Measurements from ENCODE around the gene MAPK6.
"Not testable (repeated sequence)": the region's sequence is repeated elsewhere in the genome, so short reads cannot be mapped to it uniquely, and the experiment has no call there.

The MAPK6 gene

GRCh38 chr15:52083603-52084002, 64.6 kb downstream of the MAPK6 start:
- DNase-seq, result no peak

GRCh38 chr15:52085299-52085698, 66.3 kb downstream of the MAPK6 start:
- no peak for DNase-seq

DNA sequence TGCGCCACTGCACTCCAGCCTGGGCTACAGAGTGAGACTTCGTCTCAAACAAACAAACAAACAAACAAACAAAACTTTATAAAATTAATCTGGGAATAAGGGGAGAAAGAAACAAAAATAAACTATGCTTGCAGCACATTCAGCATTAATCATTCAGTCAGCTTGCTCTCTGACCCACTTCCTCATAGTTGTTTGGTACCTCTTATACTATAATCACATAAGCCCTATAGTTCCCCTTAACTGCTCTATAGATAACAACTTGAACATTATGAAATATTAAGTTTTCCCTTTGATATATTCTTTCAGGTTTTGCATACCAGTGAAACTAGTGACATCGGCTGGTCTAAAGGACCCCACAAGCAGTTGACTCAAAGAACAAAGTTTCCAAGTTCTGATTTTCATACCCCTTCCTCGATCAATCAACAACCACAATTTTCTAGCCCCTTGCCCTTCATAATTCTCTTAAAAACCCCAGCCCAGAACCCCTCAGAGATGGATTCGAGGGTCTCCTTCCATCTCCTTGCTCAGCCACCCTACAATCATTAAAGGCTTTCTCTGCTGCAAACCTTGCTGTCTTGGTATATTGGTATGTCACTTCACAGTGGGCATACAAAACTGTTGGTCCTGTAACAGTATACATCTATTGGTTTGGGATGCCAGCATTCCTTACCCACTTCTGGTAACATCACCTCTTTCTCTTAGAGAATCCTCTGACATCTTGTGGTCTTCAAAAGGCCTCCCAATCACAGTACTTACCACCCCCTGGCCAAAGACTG, 67.2 kb downstream of the MAPK6 start:
- no peak for DNase-seq

DNA sequence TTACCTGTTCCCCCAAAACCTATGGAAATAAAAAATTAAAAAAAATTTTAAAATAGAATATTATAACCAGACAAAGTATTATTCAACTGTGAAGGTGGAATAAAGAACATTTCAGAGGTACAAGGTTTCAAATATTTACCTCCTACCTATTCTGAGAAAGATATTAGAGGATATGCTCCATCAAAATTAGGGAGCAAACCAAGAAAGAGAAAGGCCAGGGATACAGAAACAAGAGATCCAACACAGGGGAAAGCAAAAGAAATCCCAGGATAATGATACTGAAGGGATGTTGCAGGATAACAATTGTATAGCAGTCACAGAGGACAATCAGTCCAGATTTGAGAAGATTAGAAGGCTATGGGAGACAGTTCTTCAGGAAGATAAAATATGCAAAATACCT, 71.2 kb downstream of the MAPK6 start:
- no peak for DNase-seq

- DNase-seq, result no peak
Observed at GRCh38 chr15:52093167-52093538, 74.1 kb downstream of the MAPK6 start.

DNA sequence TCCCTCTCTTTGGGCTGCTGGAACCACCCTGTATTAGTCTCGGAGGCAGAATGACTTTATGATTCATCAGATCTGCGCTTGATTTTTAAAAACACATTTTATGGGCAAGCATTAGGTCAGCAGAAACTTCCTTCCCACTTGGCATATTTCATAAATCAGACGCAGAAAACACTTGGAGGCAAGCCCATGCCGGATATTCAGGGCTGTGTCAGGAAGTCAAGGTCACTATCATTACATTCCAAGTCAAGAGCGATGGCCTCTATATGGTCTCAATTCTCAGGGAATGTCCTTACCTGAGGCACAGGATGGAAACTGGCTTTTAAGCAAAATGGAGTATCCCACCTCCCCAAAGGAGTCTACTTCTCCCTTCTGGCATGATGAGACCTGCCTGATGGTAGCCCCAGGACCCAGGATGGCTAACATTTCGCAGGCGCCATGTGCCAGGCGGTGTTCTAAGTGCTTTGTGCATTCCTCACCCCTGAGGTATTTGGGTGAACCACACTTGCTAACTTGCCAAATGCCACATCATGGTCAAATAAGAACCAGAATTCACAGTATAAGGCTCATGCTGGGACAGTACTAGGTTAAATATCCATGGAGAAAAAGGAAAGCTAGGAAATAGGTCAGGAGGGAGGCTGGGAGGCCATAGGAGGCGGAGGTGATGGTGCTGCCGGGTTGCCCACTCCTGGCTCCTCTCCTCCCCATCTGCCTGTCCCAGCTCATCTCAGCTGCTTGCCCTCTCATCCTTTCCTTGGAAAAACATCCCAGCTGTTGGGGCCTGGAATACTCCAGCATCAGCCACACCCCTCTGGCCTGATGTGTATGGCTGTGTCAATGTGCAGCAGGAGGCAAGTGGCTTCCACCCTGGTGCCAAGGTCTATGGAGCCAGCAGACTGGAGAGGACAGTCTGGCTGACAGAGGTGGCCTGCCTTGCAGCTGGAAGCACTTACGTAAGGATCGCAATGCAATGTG, 74.8 kb downstream of the MAPK6 start:
- DNase-seq, result no peak

DNA sequence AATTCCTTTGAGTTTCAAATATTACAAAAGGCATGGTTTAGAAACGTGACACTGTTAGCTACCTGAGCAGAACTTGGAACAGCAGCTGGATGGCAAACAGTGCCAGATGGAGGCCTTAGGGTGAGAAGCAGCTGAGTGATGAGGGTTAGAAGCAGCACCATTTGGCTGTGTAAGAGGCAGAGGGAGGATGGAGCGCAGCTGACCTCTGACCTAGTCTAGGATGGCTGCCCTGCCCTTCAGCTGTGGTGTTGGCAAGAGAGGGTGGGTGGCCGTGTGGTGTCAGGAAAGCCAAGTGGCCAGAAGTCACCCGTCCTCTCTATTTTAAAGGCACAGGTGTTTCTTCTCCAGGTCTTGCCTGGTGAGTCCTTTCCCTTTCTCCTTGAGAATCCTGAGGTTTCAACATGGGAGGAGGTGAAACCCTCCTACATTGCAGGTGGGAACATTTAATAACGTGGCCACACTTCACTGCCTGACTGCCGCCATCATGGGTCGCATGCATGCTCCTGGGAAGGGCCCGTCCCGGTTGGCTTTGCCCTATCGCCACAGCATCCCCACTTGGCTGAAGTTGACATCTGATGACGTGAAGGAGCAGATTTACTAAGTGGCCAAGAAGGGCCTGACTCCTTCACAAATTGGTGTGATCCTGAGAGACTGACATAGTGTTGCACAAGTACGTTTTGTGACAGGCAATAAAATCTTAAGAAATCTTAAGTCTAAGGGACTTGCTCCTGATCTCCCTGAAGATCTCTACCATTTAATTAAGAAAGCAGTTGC, 76.0 kb downstream of the MAPK6 start:
- no peak for DNase-seq

GRCh38 chr15:52095597-52096262, 76.7 kb downstream of the MAPK6 start:
- no peak for DNase-seq

DNA sequence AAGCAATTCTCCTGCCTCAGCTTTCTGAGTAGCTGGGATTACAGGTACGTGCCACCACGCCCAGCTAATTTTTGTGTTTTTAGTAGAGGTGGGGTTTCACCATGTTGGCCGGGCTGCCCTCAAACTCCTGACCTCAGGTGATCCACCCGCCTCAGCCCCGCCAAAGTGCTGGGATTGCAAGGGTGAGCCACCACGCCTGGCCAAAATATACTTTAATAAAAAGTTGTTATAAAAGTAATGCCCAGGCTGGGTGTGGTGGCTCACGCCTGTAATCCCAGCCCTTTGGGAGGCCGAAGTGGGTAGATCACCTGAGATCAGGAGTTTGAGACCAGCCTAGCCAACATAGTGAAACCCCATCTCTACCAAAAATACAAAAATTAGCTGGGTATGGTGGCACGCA, 77.5 kb downstream of the MAPK6 start:
- not testable (repeated sequence) for DNase-seq

DNA sequence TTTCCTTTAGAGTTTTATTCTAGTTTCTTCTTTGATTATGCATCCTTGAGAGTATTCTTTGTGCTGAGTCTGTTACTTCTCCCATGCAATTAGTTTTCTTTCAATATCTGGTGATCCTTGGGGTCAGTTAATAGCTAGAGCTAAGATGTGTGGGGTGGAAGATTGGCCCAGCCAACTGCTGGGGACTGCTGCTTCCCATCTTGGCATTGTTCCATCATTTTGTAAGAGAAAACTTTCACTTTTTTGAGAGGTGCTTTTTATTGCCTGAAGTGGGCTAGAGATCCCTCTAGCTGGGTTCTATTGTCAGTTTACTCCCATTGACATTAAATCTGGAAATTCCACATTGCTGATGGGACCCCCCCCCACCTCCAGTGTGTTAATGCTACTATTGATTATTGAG, 78.2 kb downstream of the MAPK6 start:
- no peak for DNase-seq

DNA sequence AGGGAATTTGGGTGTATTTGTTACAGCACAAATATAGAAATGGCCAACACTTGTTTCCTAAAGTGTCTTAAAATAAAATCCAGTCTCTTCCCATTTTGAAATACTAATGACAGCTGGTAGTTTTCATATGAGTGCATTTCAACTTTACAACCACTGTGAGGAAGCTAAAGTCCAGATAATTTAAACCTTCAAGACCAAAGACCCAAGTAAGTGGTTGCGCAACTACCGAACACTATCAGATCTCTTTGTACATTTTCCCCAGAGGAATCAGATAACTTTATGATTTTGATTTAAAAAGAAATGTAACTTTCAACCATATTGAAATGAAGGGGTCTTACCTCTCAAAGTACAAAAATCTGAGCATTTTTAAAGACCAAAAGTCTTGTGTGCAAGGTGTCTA, 79.3 kb downstream of the MAPK6 start:
- DNase-seq, result no peak

- DNase-seq, result no peak
Observed at GRCh38 chr15:52099651-52100272, 80.7 kb downstream of the MAPK6 start.

DNA sequence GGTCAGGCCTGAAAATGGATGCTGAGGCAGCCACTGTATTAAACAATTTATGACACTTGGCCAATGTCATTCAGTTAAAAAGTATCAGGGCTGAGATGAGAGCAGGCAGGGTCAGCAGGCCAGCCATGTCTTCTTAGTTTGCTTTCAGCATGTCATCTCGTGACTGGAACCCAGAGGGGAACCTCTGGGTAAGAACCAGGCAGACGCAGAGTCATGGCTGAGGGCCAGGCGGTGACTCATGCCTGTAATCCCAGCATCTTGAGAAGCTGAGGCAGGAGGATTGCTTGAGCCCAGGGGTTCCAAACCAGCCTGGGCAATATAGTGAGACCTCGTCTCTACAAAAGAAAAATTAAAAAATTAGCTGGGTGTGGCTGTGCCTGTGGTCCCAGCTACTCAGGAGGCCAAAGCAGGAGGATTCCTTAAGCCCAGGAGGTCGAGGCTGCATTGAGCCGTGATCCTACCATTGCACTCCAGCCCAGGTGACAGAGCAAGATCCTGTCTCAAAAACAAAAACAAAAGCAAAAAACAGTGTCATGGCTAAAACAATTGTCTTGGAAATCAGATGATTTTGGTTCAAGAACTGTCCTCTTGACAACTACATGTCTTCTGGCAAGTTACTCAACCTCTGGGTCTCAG, 81.9 kb downstream of the MAPK6 start:
- DNase-seq, result no peak

DNA sequence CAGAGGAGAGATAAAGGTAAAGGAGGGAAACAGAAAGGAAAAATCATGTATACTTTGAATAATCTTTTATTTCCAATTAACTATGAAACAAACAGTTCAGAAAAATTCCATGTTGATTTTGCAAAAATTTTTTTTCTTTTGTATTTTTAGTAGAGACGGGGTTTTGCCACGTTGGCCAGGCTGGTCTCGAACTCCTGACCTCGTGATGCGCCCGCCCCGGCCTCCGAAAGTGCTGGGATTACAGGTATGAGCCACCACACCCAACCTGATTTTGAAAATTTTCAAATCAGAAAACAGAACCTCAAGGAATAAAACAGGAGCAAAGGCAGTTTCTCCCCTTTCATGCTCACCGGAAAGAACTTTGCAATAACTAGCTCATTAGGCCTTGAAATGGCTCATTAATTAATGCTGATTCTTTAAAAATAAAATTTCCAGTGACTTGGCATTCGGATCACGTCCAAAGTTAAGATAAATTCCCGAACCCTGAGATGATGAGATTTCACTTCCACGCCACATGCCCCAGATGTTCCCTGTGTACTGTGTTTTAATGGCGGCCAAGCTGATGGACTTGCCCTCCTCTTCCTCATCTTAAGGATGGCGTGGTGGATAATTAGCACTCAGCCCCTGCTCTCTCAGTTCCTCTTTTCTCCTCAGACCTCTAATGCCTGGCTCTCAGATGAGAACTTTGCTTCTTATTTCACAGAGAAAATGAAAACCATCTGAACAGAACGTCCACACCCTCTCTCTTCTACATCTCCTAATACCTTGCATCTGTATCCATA, 82.7 kb downstream of the MAPK6 start:
- DNase-seq, result no peak

- no peak for DNase-seq
Observed at GRCh38 chr15:52102463-52102862, 83.4 kb downstream of the MAPK6 start.

GRCh38 chr15:52103217-52104207, 84.5 kb downstream of the MAPK6 start:
- no peak for DNase-seq

GRCh38 chr15:52104532-52105004, 85.5 kb downstream of the MAPK6 start:
- DNase-seq, result no peak

- DNase-seq, result no peak
Observed at GRCh38 chr15:52105846-52106245, 86.8 kb downstream of the MAPK6 start.

DNA sequence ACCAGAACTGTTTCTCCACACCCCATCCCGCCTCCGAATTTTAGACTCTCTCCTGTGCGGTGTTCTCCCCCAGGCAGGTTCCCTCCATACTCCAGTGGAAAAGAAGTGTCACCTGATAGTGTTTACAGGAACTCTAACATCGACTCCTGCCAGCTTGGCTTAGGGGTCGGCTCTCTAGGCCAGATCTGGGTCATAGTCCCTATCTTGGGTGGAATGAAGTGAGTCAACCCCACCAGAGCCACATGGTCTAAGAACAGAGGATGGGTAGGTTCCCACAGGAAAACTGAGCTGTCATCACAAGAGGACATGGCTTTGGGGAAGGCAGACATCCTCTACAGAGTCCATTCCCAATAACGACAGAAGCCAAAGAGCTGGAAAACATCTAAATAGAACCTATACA, 87.6 kb downstream of the MAPK6 start:
- no peak for DNase-seq
